UCSD-AML1 (cell line): ENCODE measurements around the gene AHSP.
"Not testable (repeated sequence)": the region's sequence is repeated elsewhere in the genome, so short reads cannot be mapped to it uniquely, and the experiment has no call there.

Experiments
- DNase-seq: peaks from one replicate; lab custom pipeline; 2025; ENCODE audit not compliant: unreplicated experiment; lab: John Stamatoyannopoulos, UW

The AHSP gene

GRCh38 chr16:31527734-31528274 is at the start of gene AHSP:
AHSP (plus strand) TSS chr16:31527900; CDS start chr16:31528140, 240 bp downstream.
- DNase-seq, result no peak

GRCh38 chr16:31478956-31479355 is 48.7 kb upstream of the AHSP start:
- DNase-seq, result no peak

GRCh38 chr16:31479751-31480150 is 47.9 kb upstream of the AHSP start:
- no peak for DNase-seq

GRCh38 chr16:31480851-31481536 is 46.7 kb upstream of the AHSP start:
- DNase-seq, result peak; percentile 65

- no peak for DNase-seq
Measured at GRCh38 chr16:31483081-31483480, 44.6 kb upstream of the AHSP start, which contains the start of gene SLC5A2. SLC5A2 (plus strand) TSS chr16:31483123; CDS start chr16:31483137, 14 bp downstream.

- DNase-seq, result not testable (repeated sequence)
Measured at GRCh38 chr16:31484048-31484447, 43.7 kb upstream of the AHSP start.

GRCh38 chr16:31484491-31485171 is 43.1 kb upstream of the AHSP start:
- DNase-seq, result peak; percentile 61

- DNase-seq, result no peak
Measured at GRCh38 chr16:31485571-31485970, 42.1 kb upstream of the AHSP start.

GRCh38 chr16:31486045-31486444 is 41.7 kb upstream of the AHSP start:
- DNase-seq, result no peak

- no peak for DNase-seq
Measured at GRCh38 chr16:31487071-31487719, 40.5 kb upstream of the AHSP start.

- no peak for DNase-seq
Measured at GRCh38 chr16:31487720-31488467, 39.8 kb upstream of the AHSP start.

GRCh38 chr16:31488468-31489297 is 39.0 kb upstream of the AHSP start:
- no peak for DNase-seq

- DNase-seq, result no peak
Measured at GRCh38 chr16:31489298-31489564, 38.5 kb upstream of the AHSP start.

- DNase-seq, result no peak
Measured at GRCh38 chr16:31489616-31490584, 37.8 kb upstream of the AHSP start.

- no peak for DNase-seq
Measured at GRCh38 chr16:31491778-31492418, 35.8 kb upstream of the AHSP start.

- no peak for DNase-seq
Measured at GRCh38 chr16:31493506-31494125, 34.1 kb upstream of the AHSP start.

GRCh38 chr16:31496670-31497069 is 31.0 kb upstream of the AHSP start:
- DNase-seq, result no peak

- no peak for DNase-seq
Measured at GRCh38 chr16:31498493-31498892, 29.2 kb upstream of the AHSP start.
